SU-DHL-6 (cell line): ENCODE measurements around the gene ZNF664.

Experiments used
- EZH2phosphoT487 ChIP-seq: fragments of 200-600 bp; sonication (generic), shearing (Covaris generic); conservative IDR thresholded peaks from 2 replicates; pipeline ENCODE4 v1.6.1; 2018; ENCODE audit warnings: mild to moderate bottlenecking, antibody characterized with exemption, low read length, moderate library complexity, mixed read lengths
- TF ChIP-seq, protein P1 (sequence below): fragments of 200-600 bp; sonication (generic); IDR thresholded peaks from one replicate; pipeline ENCODE4 v1.5.1; 2017; ENCODE audit warnings: antibody characterized with exemption, mild to moderate bottlenecking, low read length, moderate library complexity; ENCODE audit not compliant: insufficient read depth, poor library complexity, severe bottlenecking

DNA sequence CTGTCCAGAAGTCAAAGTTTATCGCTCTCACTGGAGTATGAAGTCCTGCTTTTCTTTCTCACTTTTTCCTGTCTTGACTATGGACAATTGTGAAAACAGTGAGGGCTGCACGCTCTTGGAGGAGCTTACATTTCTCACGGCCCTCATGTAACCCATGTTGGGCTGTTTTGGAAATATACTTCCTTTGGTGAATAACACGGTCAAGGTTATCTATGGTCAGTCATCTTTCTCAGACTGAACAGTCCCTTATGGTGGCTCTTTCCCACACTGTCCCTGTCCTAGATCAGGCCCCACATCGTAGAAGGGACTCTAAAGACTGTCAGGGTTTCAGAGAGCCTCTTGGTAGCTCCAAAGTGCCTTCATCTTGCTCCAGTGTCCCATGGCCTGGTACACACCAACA is 7.6 kb upstream of the ZNF664 start:
- TF ChIP-seq, protein P1, sequence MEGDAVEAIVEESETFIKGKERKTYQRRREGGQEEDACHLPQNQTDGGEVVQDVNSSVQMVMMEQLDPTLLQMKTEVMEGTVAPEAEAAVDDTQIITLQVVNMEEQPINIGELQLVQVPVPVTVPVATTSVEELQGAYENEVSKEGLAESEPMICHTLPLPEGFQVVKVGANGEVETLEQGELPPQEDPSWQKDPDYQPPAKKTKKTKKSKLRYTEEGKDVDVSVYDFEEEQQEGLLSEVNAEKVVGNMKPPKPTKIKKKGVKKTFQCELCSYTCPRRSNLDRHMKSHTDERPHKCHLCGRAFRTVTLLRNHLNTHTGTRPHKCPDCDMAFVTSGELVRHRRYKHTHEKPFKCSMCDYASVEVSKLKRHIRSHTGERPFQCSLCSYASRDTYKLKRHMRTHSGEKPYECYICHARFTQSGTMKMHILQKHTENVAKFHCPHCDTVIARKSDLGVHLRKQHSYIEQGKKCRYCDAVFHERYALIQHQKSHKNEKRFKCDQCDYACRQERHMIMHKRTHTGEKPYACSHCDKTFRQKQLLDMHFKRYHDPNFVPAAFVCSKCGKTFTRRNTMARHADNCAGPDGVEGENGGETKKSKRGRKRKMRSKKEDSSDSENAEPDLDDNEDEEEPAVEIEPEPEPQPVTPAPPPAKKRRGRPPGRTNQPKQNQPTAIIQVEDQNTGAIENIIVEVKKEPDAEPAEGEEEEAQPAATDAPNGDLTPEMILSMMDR = no peak
- TF ChIP-seq EZH2phosphoT487 = no peak
